Colonic mucosa (tissue), 4 donors: ENCODE measurements around the gene RGCC. TPM values are rescaled to one million over a fixed set of nuclear protein-coding genes. Genes with fewer than 3 reads are reported as not detected.

Source experiments
- DNase-seq: peaks from one replicate; pipeline ENCODE4 v3.0.0-alpha.2; 2020
- H3K27ac ChIP-seq: fragments of 200-600 bp; one replicate; pipeline ENCODE4 v1.8.0; 2021
- H3K27me3 ChIP-seq: fragments of 200-600 bp; one replicate; pipeline ENCODE4 v1.8.0; 2021
- H3K36me3 ChIP-seq: fragments of 200-600 bp; one replicate; pipeline ENCODE4 v1.8.0; 2021
- H3K4me1 ChIP-seq: fragments of 200-600 bp; one replicate; pipeline ENCODE4 v1.8.0; 2021; ENCODE audit warnings: mild to moderate bottlenecking
- H3K4me3 ChIP-seq: fragments of 200-600 bp; one replicate; pipeline ENCODE4 v1.8.0; 2021
- H3K9ac ChIP-seq, 2 donors: one replicate each; pipeline ENCODE4 v1.7.0; 2013; ENCODE audit warnings: control low read depth in 2 of 2, low read depth in 2 of 2, low read length in 2 of 2
- H3K9me3 ChIP-seq: fragments of 200-600 bp; one replicate; pipeline ENCODE4 v1.8.0; 2021
- intact Hi-C: fragments of 100-400 bp; cut with DNase I; formaldehyde crosslinking; loops from one replicate; pipeline ENCODE4 v1.14.1; 2022
- total RNA-seq, 2 donors: library from RNA; stranded (reverse); fragmentation: NEBNext Ultra II Directional in 1 of 2; extraction: Animal tissue kit (Norgen Biotek cat#: 25700) in 1 of 2; gene quantifications; one replicate each; pipeline ENCODE4 v1.2.1, GENCODE V29; 2021
- TF ChIP-seq, protein P1 (sequence below): fragments of 200-600 bp; IDR thresholded peaks from one replicate; pipeline ENCODE4 v1.8.0; 2022; ENCODE audit warnings: antibody characterized with exemption, mild to moderate bottlenecking
- donor health status: healthy.
- donor health status: DM: no; HTN: no; CAD: no.
- donor health status: DM: no; HTN: no; CAD: no.

RGCC gene
- total RNA-seq, 2 donors from 2014 or later: 5.6 to 10.4 TPM

DNA sequence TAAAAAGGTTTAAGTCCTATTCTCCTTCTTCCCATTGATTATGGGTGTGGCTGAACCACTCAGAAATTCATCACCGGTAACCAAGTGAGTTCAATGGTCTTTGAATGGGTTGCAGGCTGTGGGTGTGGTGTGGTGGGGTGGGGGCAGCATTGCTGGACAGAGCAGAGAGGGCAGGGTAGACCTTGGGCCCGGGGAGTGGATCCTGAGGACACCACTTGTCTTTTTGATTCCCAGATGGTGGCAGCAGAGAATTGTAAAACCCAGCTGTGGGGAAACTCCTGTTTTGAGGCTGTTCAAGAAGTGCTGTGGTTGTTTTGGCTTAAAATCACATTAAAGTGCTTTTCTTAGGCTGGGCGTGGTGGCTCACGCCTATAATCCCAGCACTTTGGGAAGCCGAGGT is 45.8 kb upstream of the RGCC start:
- no peak overlapping the region for H3K9ac ChIP-seq
- H3K27me3 ChIP-seq: no peaks in the 10 kb centered on the region
- intact Hi-C loops: loop anchor here (5.0 kb wide), 1 partner anchor 241 kb away; no protein-coding TSS in a partner anchor
- no peaks in the 10 kb centered on the region for H3K36me3 ChIP-seq
- TF ChIP-seq, protein P1, sequence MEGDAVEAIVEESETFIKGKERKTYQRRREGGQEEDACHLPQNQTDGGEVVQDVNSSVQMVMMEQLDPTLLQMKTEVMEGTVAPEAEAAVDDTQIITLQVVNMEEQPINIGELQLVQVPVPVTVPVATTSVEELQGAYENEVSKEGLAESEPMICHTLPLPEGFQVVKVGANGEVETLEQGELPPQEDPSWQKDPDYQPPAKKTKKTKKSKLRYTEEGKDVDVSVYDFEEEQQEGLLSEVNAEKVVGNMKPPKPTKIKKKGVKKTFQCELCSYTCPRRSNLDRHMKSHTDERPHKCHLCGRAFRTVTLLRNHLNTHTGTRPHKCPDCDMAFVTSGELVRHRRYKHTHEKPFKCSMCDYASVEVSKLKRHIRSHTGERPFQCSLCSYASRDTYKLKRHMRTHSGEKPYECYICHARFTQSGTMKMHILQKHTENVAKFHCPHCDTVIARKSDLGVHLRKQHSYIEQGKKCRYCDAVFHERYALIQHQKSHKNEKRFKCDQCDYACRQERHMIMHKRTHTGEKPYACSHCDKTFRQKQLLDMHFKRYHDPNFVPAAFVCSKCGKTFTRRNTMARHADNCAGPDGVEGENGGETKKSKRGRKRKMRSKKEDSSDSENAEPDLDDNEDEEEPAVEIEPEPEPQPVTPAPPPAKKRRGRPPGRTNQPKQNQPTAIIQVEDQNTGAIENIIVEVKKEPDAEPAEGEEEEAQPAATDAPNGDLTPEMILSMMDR: no peak
- H3K4me1 ChIP-seq: no peaks in the 10 kb centered on the region
- H3K4me3 ChIP-seq: no peak overlapping the region
- no peak overlapping the region for H3K27ac ChIP-seq
- DNase-seq: no peak
- H3K9me3 ChIP-seq: no peaks in the 10 kb centered on the region

DNA sequence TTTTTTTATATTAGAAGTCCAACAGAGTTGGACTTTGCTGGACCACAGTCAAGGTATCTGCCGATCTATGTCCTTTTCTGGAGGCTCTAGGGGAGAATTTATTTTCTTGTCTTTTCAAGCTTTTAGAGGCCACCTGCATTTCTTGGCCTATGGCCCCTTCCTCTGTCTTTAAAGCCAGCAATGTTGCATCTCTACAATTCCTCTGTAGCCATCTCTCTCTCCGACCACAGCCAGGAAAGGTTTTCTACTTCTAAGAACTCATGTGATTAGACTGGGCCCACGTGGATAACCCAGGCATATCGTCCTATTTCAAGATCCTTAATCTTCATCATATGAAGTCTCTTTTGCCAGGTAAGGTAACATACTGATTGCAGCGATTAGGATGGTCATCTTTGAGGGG is 43.5 kb upstream of the RGCC start:
- no peaks in the 10 kb centered on the region for H3K9me3 ChIP-seq
- no peak overlapping the region for H3K9ac ChIP-seq
- no peak for DNase-seq
- TF ChIP-seq, protein P1: no peak
- intact Hi-C loops: loop anchor here (5.0 kb wide), 1 partner anchor 238 kb away; no protein-coding TSS in a partner anchor
- no peak overlapping the region for H3K27ac ChIP-seq
- H3K4me1 ChIP-seq: no peaks in the 10 kb centered on the region
- no peaks in the 10 kb centered on the region for H3K36me3 ChIP-seq
- no peaks in the 10 kb centered on the region for H3K27me3 ChIP-seq
- no peak overlapping the region for H3K4me3 ChIP-seq

DNA sequence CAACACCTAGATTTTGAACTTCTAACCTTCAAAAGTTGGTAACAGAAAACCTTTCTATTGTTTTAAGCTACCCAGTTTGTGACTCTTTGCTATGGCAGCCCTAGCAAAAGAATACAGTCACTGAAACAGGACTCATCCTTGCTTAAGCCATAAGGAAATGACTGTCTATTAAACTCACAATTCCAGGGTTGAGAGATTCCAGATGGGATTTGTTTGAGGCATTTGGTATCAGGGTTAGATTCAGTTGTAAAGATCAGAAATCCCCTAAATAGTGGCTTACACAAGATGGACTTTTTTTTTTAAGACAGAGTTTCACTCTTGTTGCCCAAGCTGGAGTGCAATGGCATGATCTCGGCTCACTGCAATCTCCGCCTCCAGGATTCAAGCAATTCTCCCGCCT is 41.1 kb upstream of the RGCC start:
- intact Hi-C loops: no loop called here
- Histone ChIP-seq H3K9ac (no peak overlapping the region), H3K27me3 (no peaks in the 10 kb centered on the region), H3K27ac (no peak overlapping the region), H3K4me1 (no peaks in the 10 kb centered on the region), H3K4me3 (no peak overlapping the region), H3K36me3 (no peaks in the 10 kb centered on the region), H3K9me3 (no peaks in the 10 kb centered on the region)
- TF ChIP-seq, protein P1: no peak
- no peak for DNase-seq

DNA sequence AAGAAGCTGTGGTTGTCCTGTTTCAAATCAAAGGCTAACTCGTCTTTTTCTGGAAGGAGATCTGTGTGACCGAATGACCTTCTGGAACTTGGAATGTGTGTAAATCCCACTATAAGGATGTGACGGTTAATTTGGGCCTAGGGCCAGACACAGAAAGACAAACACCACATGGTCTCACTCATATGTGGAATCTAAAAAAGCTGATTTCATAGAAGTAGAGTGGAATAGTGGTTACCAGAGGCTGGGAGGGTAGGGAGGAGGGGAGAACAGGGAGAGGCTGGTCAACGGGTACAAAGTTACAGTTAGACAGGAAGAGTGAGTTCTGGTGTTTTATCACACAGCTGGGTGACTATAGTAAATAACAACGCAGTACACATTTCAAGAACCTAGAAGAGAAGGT is 39.3 kb upstream of the RGCC start:
- intact Hi-C loops: no loop called here
- TF ChIP-seq, protein P1: no peak
- H3K27me3 ChIP-seq: no peaks in the 10 kb centered on the region
- H3K9me3 ChIP-seq: no peaks in the 10 kb centered on the region
- H3K36me3 ChIP-seq: no peaks in the 10 kb centered on the region
- no peak for DNase-seq
- no peaks in the 10 kb centered on the region for H3K4me1 ChIP-seq
- H3K27ac ChIP-seq: no peak overlapping the region
- no peak overlapping the region for H3K9ac ChIP-seq
- H3K4me3 ChIP-seq: no peak overlapping the region

DNA sequence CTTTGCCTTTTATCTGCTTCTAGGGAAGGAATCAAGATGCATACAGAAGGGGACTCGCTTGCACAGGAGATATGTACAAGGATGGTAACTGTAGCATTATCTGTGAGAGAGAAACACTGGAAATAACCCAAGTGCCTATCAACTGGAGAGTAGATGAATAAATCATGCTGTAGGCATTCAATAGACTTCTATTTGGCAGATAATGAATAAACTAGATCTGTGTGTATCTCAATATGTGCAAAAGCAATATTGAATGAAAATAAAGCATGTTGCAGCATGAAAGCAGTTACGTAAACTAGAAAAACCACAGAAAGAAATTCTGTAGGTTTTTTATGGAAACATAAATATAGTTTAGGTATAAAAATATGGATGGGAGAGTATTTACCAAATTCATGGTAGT is 38.6 kb upstream of the RGCC start:
- intact Hi-C loops: no loop called here
- no peak overlapping the region for H3K27ac ChIP-seq
- TF ChIP-seq, protein P1: no peak

DNA sequence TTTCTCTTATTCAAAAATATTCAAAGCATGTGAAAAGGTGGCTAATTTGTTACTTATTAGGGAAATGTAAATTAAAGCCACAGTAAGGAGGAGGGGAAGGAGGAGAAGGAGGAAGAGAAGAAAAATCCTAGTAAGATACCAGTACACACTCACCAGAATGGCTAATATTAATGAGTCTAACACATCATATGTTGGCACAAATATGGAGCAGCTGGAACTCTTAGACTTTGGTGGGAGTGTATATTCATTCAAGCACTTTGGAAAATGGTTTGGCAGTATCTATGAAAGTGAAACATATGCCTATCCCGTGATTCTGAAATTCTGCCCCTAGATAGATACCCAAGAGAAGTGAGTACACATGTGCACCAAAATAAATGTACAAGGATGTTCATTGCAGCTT is 38.1 kb upstream of the RGCC start:
- intact Hi-C loops: no loop called here
- TF ChIP-seq, protein P1: no peak
- H3K9me3 ChIP-seq: no peaks in the 10 kb centered on the region

More for the DNA sequence above, 38.6 kb upstream of the RGCC start:
- Histone ChIP-seq H3K36me3 (no peaks in the 10 kb centered on the region), H3K9me3 (no peaks in the 10 kb centered on the region), H3K27me3 (no peaks in the 10 kb centered on the region), H3K4me1 (no peaks in the 10 kb centered on the region), H3K9ac (no peak overlapping the region), H3K4me3 (no peak overlapping the region)
- no peak for DNase-seq

More for the DNA sequence above, 38.1 kb upstream of the RGCC start:
- Histone ChIP-seq H3K27ac (no peak overlapping the region), H3K9ac (no peak overlapping the region), H3K4me3 (no peak overlapping the region), H3K36me3 (no peaks in the 10 kb centered on the region), H3K4me1 (no peaks in the 10 kb centered on the region), H3K27me3 (no peaks in the 10 kb centered on the region)
- DNase-seq: no peak
